ENCODE measurements around the gene DRD4.

DRD4 gene

GRCh38 chr11:623999-624704, 12.9 kb upstream of the DRD4 start:
- DNase-seq = no peak

- no peak for DNase-seq
These were observed 12.1 kb upstream of the DRD4 start, which contains the start of gene CDHR5 for GRCh38 chr11:624705-625635. Gene CDHR5 (minus strand): TSS chr11:624955. CDS start chr11:624902, 53 bp downstream.

GRCh38 chr11:625636-626268, 11.3 kb upstream of the DRD4 start:
- no peak for DNase-seq

GRCh38 chr11:626475-627307, 10.4 kb upstream of the DRD4 start, which contains the start of gene SCT:
Gene SCT (minus strand): TSS chr11:627181. CDS start chr11:627143, 38 bp downstream.
- no peak for DNase-seq

GRCh38 chr11:627308-627576, 9.8 kb upstream of the DRD4 start:
- no peak for DNase-seq

- no peak for DNase-seq
These were observed 9.0 kb upstream of the DRD4 start for GRCh38 chr11:628056-628455.

GRCh38 chr11:629237-629583, 7.9 kb upstream of the DRD4 start:
- peak; percentile 22 for DNase-seq

- no peak for DNase-seq
These were observed 6.2 kb upstream of the DRD4 start for GRCh38 chr11:630871-631270.

GRCh38 chr11:635945-636510, 1.0 kb upstream of the DRD4 start:
- no peak for DNase-seq

- no peak for DNase-seq
These were observed 194 bp downstream of the DRD4 start for GRCh38 chr11:637333-637592.

- DNase-seq = no peak
These were observed 788 bp downstream of the DRD4 start for GRCh38 chr11:637593-638521.

GRCh38 chr11:638631-639331, 1.7 kb downstream of the DRD4 start:
- no peak for DNase-seq

- no peak for DNase-seq
These were observed 2.4 kb downstream of the DRD4 start for GRCh38 chr11:639332-639955.

- DNase-seq = no peak
These were observed 3.1 kb downstream of the DRD4 start for GRCh38 chr11:640021-640706.

GRCh38 chr11:641806-642370, 4.8 kb downstream of the DRD4 start:
- no peak for DNase-seq

GRCh38 chr11:643366-643765, 6.3 kb downstream of the DRD4 start:
- no peak for DNase-seq

- no peak for DNase-seq
These were observed 7.0 kb downstream of the DRD4 start for GRCh38 chr11:643849-644738.

- DNase-seq = no peak
These were observed 8.5 kb downstream of the DRD4 start for GRCh38 chr11:645536-645935.

- DNase-seq = no peak
These were observed 9.1 kb downstream of the DRD4 start for GRCh38 chr11:646214-646613.
